NCI-H748 (cell line): ENCODE results near the gene KRT82.

Source experiments
- DNase-seq: peaks from one replicate; lab custom pipeline; 2025; ENCODE audit not compliant: unreplicated experiment; lab: John Stamatoyannopoulos, UW

KRT82 gene

GRCh38 chr12:52436000-52436827 lies 30.1 kb upstream of the KRT82 start:
- DNase-seq = peak; percentile 26

- no peak for DNase-seq
Measured at GRCh38 chr12:52435659-52435999, 29.5 kb upstream of the KRT82 start.

GRCh38 chr12:52434760-52435530 lies 28.8 kb upstream of the KRT82 start:
- DNase-seq = no peak

- no peak for DNase-seq
Measured at GRCh38 chr12:52434081-52434733, 28.1 kb upstream of the KRT82 start, which contains the start of gene KRT75. TSS of gene KRT75 (minus strand) at chr12:52434371. CDS start at chr12:52434304, 67 bp downstream.

- no peak for DNase-seq
Measured at GRCh38 chr12:52433501-52434080, 27.5 kb upstream of the KRT82 start.

- no peak for DNase-seq
Measured at GRCh38 chr12:52432559-52433207, 26.5 kb upstream of the KRT82 start.

- no peak for DNase-seq
Measured at GRCh38 chr12:52428121-52428520, 22.0 kb upstream of the KRT82 start.

- no peak for DNase-seq
Measured at GRCh38 chr12:52427083-52427482, 20.9 kb upstream of the KRT82 start.

GRCh38 chr12:52426034-52426433 lies 19.9 kb upstream of the KRT82 start:
- no peak for DNase-seq

GRCh38 chr12:52425466-52425865 lies 19.3 kb upstream of the KRT82 start:
- DNase-seq = no peak

GRCh38 chr12:52423661-52424500 lies 17.7 kb upstream of the KRT82 start:
- DNase-seq = no peak

- DNase-seq = no peak
Measured at GRCh38 chr12:52423035-52423434, 16.9 kb upstream of the KRT82 start.

- DNase-seq = no peak
Measured at GRCh38 chr12:52419656-52420055, 13.5 kb upstream of the KRT82 start.

GRCh38 chr12:52418576-52419110 lies 12.5 kb upstream of the KRT82 start:
- DNase-seq = no peak

- DNase-seq = peak; percentile 84
Measured at GRCh38 chr12:52417740-52418139, 11.6 kb upstream of the KRT82 start.

- no peak for DNase-seq
Measured at GRCh38 chr12:52416795-52417194, 10.7 kb upstream of the KRT82 start.

- no peak for DNase-seq
Measured at GRCh38 chr12:52415870-52416750, 10.0 kb upstream of the KRT82 start.

GRCh38 chr12:52414936-52415335 lies 8.8 kb upstream of the KRT82 start:
- DNase-seq = no peak
